T47D (cell line): ENCODE measurements around the gene EGFR.

Experiments used
- DNase-seq, 2 experiments: peaks; one replicate each; pipeline versions ENCODE4 v3.0.0 to v3.0.0-alpha.2; 2011 to 2012; ENCODE audit warnings: low read depth in 1 of 2, low spot score in 1 of 2
- JUND ChIP-seq: IDR thresholded peaks from 2 replicates; pipeline ENCODE4 v1.6.1; 2012; ENCODE audit warnings: low read depth
- in situ Hi-C: cut with HindIII; loops from 2 replicates; pipeline ENCODE4 v1.10.0; 2016; ENCODE audit warnings: low sequenced_read_pairs, low pct_unique_long_range_greater_than_20kb

The EGFR gene

DNA sequence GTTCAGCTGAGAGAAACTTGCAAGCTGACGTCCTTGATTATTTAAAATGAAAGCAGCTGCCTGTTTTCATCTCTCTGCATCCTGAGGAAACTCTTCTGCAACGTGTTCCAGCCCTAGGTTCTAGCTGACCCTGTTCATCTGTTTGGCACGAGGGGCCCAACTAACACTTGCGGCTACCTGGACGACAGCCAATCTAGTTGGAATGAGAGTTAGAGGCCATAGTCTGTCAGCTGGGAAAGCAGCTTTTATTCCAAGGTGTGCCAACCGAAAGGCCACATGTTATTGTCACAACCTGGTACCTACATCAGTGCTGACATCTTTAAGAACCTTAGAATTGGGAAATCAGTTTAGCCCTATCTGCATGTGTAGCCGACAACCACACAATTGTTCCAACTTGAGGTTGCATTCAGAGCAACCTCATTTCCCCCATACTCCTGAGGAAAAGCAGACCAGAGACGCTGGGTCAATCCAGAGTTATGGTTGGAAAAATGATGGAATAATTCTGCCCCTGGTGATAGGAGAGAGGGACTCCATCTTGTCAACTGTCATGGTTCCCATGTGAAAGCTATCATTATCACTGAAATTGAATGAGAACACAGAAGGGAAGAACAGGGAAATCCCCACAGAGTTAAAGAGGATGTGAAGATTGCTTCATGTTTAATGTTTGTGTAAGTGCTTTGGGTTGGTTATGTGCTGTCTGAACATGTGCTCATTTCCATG, 121.6 kb downstream of the EGFR start:
- DNase-seq, result no peak
- in situ Hi-C loops, result no loop called here
- TF ChIP-seq JUND, result no peak

- DNase-seq, result no peak
- TF ChIP-seq JUND, result no peak
These were observed 122.1 kb downstream of the EGFR start for GRCh38 chr7:55140941-55141278.

DNA sequence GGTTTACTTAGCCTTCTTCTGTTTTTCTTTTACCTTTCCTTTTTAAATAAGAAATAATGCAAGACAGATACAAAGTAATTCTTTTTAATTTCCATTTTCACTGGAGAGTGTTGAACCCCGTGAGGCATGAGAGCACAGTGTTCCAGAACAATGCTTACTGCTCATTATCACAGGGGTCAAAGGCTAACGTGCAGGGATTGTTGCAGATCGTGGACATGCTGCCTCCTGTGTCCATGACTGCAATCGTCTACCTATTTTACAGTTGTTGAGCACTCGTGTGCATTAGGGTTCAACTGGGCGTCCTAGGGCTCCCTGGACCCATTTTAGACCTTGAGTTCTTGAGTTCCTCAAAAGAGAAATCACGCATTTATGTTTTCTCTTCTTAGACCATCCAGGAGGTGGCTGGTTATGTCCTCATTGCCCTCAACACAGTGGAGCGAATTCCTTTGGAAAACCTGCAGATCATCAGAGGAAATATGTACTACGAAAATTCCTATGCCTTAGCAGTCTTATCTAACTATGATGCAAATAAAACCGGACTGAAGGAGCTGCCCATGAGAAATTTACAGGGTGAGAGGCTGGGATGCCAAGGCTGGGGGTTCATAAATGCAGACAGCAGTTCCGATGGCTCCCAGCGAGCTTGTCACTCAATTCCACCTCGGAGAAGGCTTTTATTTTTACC, 124.2 kb downstream of the EGFR start:
- DNase-seq, result no peak
- TF ChIP-seq JUND, result no peak
- in situ Hi-C loops, result no loop called here

More at GRCh38 chr7:55140941-55141278, 122.1 kb downstream of the EGFR start:
- in situ Hi-C loops, result no loop called here

DNA sequence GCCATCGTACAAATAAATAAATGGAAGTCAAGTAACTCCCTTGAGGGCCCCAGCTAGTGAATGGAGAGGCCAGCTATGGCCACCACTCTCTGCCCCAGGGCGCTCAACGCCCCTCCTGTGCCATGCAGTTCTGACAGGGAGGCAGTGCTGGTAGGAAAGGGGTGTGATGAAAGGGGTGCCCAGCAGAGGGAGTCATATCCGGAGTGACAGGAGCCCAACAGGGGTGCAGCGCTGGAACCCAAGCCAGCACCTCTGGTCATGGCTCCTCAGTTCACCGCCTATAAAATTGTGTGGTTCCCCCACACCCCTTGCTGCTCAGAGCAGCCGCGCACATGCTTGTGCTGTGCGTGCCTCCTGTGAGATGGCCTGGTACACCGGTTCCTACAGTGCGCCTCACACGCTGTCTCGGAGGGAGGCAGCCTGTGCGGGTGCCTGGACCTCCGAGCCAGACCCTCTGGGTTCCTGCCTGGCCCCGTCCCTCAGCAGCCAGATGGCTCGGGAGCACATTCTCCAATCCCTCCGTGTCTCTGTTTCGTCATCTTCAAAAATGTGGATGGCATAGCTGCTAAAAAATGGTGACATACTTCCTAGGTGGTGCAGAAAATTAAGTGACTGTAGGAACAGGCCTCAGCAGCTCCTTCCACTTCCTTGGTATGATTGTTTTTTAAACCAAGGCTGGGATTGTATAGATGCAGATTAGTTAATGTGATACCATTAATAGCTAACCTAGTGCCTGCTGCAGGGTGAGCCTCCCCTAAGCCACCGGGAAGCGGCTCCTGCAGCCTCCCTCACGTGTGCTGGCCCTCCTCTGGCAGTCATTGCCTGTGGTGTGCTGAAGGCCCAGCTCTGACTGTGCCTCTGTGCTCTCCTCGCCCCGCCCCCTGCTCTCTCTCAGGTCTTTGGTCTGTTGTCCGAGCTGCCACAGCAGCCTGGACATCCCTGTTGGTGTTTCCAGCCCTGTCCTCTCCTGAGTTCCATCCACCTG, 125.8 kb downstream of the EGFR start:
- peak in 1 of 2 experiments; percentile 50 for DNase-seq
- in situ Hi-C loops, result no loop called here
- TF ChIP-seq JUND, result no peak

DNA sequence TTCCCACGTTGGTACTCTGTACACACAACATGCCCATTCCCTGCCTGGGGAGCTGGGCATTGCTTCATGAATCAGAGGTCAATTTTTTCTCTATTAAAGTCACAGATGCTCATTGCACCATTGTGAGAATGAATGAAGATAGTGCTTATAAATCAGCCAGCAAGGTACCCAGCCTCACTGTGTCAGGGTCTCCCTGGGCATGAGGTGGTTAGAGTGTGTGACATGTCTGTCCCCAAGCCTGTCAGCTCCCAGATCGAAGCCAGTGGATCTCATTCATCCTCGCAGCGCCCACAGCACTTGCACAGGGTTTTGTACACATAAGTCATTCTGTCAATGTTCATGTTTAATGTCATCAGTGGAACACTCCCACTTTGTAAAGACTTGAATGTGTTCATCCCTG, 126.8 kb downstream of the EGFR start:
- no peak for TF ChIP-seq JUND
- in situ Hi-C loops, result no loop called here
- DNase-seq, result no peak

DNA sequence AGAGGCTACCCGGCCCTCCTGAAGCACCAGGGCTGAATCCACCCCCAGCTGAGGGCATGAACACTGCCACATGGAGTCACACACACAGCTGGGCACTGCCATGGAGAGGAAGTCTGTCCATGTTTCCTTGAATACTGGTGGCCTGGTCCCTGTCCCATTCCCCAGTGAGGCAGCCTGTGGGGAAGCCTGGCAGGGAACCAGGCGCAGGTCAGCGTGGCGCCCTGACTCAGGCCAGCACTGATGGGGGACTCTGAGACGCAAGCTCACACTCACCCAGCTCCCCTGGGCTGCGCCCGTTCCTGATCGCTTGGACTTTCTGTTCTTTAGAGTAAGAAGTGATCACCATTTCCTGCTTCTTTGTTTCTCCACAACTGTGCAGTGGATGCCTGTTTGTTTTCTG, 128.3 kb downstream of the EGFR start:
- no peak for DNase-seq
- in situ Hi-C loops, result no loop called here
- TF ChIP-seq JUND, result no peak

DNA sequence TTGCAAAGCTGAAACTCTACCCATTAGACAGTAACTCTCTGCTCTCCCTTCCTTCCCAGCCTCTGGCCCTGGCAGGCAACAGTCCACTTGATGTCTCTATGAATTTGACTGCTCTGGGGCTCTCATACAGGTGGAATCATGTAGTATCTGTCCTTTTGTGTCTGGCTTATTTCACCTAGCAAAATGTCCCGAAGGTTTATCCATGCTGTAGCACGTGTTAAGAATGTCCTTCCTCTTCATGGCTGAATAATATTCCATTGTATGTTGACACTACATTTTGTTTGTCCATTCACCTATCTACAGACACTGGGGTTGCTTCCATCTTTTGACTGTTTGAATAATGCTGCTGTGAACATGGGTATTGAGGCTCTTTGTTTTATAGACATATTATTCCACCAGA, 128.9 kb downstream of the EGFR start:
- no peak for DNase-seq
- TF ChIP-seq JUND, result no peak
- in situ Hi-C loops, result no loop called here

DNA sequence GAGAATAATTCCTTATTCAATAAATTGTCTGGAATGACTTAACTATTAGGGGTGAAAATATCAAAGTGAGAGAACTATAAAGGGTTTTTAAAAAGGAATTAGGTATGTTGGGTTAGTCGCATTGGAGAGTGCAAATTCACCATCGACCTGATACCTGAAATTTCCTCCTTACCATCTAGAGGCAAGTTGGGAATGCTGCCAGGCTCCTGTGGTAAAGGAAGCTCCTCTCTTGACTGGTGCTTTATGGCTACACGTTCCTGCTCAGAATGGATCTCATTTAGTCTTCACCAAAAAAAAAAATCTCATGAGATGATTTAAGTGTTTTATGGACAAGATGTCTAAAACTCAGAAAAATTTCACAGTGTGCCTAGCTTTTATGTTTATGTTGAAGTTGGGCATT, 129.8 kb downstream of the EGFR start:
- TF ChIP-seq JUND, result no peak
- DNase-seq, result peak in 1 of 2 experiments; percentile 28
- in situ Hi-C loops, result no loop called here

DNA sequence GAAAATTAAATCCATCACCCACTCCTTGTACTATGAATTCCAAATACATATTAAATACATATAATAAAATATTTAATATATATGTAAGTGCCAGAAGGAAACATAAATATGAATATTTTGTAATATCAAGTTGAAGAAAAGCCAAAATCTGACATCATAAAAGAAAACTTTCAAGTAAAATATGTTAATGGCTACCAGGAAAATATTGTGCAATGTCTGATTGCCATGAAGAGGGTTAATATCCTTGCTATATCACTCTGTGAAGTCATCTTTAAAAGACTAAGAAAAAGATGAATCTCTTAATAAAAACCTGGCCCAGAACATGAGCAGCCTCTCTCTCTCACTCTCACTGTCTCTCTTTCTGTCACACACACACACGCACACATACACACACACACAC, 130.2 kb downstream of the EGFR start:
- DNase-seq, result no peak
- TF ChIP-seq JUND, result no peak
- in situ Hi-C loops, result no loop called here

GRCh38 chr7:55150166-55150565, 131.3 kb downstream of the EGFR start:
- DNase-seq, result no peak
- TF ChIP-seq JUND, result no peak
- in situ Hi-C loops, result no loop called here

- TF ChIP-seq JUND, result no peak
- in situ Hi-C loops, result no loop called here
- DNase-seq, result no peak
These were observed 132.1 kb downstream of the EGFR start for GRCh38 chr7:55150709-55151451.

- DNase-seq, result no peak
- in situ Hi-C loops, result no loop called here
- no peak for TF ChIP-seq JUND
These were observed 133.7 kb downstream of the EGFR start for GRCh38 chr7:55152516-55152915.

GRCh38 chr7:55154096-55154495, 135.3 kb downstream of the EGFR start:
- no peak for TF ChIP-seq JUND
- in situ Hi-C loops, result no loop called here
- no peak for DNase-seq
